Astrocyte of the spinal cord (primary cell): ENCODE measurements around the gene KDM4C.

Source experiments
- DNase-seq: peaks from one replicate; pipeline ENCODE4 v3.0.0; 2011; ENCODE audit warnings: low read depth, low spot score
- H3K4me3 ChIP-seq: 2 replicates; pipeline ENCODE4 v1.5.1; 2011; ENCODE audit warnings: low read depth, mild to moderate bottlenecking, low read length, moderate library complexity
- CTCF ChIP-seq: IDR thresholded peaks from 2 replicates; pipeline ENCODE4 v1.5.1; 2012; ENCODE audit warnings: low read depth, mild to moderate bottlenecking, low read length, inconsistent platforms
- in situ Hi-C: cut with HindIII; loops from 2 replicates; pipeline ENCODE4 v1.10.0; 2017; ENCODE audit warnings: low sequenced_read_pairs

Gene KDM4C

DNA sequence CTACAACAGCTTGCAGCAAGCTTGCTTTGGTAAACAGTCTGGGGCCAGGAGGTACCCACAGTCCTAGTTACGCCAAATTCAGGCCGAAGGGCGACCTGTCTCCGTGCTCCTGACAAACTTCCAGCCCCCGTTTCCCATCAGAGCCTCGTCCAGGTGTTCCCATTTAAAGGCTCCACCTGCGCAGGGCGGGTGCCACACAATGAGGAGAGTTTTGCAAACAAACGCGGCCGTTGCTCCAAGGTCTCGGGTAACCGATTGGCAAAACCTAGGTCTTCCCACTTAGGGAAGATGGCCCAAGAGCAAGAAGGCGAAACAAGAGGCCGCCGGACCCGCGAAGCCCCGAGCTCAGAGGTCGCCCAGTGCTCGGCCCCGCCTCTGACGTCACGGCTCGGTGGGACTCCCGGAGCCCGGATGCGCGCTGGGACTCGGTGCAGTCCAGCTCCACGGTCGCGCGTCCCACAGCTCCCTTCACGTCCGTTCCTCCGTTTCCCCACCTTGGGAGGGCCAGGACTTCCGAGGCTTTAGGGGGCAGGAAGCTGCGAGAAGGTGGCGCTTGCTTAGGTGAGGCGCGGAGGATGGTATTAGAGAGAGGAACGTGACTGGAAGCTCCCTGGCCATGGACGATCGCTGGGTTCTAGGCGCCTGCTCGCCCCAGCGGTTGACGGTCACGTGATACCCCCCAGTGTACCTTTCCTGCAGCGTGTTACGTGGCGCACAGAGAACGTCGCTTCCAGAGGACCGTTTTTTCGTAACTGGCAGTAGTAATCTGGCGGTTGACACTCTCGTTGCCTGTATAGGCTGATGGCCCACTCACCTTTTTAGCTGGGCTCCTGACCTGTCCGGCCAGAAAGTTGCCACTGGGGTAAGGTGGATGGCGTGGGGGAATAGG, 41.8 kb upstream of the KDM4C start:
- peak overlapping the region; percentile 29 for H3K4me3 ChIP-seq
- in situ Hi-C loops, result no loop called here
- DNase-seq, result no peak
- no peak for TF ChIP-seq CTCF

GRCh38 chr9:6716766-6717165, 41.0 kb upstream of the KDM4C start:
- no peak for DNase-seq
- no peak overlapping the region for H3K4me3 ChIP-seq
- TF ChIP-seq CTCF, result no peak
- in situ Hi-C loops, result no loop called here

GRCh38 chr9:6723881-6724420, 33.8 kb upstream of the KDM4C start:
- no peak for DNase-seq
- H3K4me3 ChIP-seq, result no peak overlapping the region
- TF ChIP-seq CTCF, result no peak
- in situ Hi-C loops, result no loop called here

DNA sequence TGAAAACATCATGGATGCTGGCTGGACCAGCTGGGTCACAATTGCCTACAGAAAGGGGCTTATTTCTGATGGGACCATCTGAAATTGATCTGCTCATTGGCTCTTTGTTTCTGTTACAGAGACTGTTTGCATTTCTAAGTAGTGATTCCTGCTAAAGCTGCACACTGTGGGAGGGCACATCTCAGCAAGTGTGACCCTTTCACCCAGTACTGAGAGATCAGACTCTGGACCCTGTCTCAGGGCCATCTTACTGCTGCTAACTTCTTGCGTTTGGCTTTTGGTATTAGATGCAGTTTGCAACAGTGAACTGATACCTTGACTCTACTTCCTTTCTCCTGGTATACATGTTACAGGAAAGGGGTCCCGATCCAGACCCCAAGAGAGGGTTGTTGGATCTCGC, 24.5 kb upstream of the KDM4C start:
- no peak for DNase-seq
- in situ Hi-C loops, result no loop called here
- no peak overlapping the region for H3K4me3 ChIP-seq
- no peak for TF ChIP-seq CTCF

GRCh38 chr9:6733831-6734230, 23.9 kb upstream of the KDM4C start:
- TF ChIP-seq CTCF, result no peak
- no peak for DNase-seq
- no peak overlapping the region for H3K4me3 ChIP-seq
- in situ Hi-C loops, result no loop called here

DNA sequence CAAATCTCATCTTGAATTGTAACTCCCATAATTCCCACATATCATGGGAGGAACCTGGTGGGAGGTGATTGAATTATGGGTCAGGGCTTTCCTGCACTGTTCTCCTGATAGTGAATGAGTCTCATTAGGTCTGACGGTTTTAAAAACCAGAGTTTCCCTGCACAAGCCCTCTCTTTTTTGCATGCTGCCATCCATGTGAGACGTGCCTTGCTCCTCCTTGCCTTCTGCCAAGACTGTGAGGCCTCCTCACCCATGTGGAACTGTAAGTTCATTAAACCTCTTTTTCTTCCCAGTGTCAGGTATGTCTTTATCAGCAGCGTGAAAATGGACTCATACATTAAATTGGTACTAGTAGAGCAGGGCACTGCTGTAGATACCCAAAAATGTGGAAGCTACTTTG, 22.4 kb upstream of the KDM4C start:
- in situ Hi-C loops, result no loop called here
- no peak for DNase-seq
- no peak overlapping the region for H3K4me3 ChIP-seq
- TF ChIP-seq CTCF, result no peak
